22Rv1 (cell line): ENCODE measurements around the gene TPI1.
A peak's percentile ranks its signal among the peaks of the same experiment; 100 is the strongest.

Experiments
- CTCF ChIP-seq: fragments of 450-650 bp; IDR thresholded peaks from 2 replicates; pipeline ENCODE4 v1.5.1; 2017; ENCODE audit warnings: mild to moderate bottlenecking
- ZFX ChIP-seq: fragments of 450-650 bp; IDR thresholded peaks from 2 replicates; pipeline ENCODE4 v1.6.1; 2017; ENCODE audit warnings: antibody characterized with exemption, borderline replicate concordance

DNA sequence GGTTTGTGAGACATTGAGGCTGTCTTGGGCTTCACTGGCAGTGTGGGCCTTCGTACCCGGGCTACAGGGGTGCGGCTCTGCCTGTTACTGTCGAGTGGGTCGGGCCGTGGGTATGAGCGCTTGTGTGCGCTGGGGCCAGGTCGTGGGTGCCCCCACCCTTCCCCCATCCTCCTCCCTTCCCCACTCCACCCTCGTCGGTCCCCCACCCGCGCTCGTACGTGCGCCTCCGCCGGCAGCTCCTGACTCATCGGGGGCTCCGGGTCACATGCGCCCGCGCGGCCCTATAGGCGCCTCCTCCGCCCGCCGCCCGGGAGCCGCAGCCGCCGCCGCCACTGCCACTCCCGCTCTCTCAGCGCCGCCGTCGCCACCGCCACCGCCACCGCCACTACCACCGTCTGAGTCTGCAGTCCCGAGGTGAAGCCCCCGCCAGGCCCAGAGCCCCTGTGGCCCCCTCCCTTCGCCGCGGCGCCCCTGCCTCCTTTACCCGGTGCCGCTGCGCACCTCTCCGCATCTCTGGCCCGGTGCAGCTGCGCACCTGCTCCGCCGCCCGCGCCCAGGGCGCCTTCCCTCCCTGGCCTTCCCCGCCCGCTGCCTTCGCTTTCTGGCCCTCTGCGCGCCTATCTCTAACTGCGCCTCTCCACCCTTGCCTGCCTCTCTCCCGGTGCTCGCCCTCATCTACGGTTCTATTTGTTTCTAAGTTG is 47.1 kb downstream of the TPI1 start, which contains the start of gene ENO2:
- TF ChIP-seq CTCF = peak; percentile 21; the same call in 1 of the 2 replicates
- no peak for TF ChIP-seq ZFX
